HG02973 (cell line): Measurements from ENCODE around the gene KIF23.

ENCODE experiments used
- ATAC-seq: cut with Tn5 transposase; IDR thresholded peaks from one replicate; pipeline ENCODE4 v1.9.1; 2021; ENCODE audit warnings: moderate library complexity; ENCODE audit not compliant: unreplicated experiment

Gene KIF23

GRCh38 chr15:69486481-69487110 lies 72.4 kb downstream of the KIF23 start:
- ATAC-seq: no peak

DNA sequence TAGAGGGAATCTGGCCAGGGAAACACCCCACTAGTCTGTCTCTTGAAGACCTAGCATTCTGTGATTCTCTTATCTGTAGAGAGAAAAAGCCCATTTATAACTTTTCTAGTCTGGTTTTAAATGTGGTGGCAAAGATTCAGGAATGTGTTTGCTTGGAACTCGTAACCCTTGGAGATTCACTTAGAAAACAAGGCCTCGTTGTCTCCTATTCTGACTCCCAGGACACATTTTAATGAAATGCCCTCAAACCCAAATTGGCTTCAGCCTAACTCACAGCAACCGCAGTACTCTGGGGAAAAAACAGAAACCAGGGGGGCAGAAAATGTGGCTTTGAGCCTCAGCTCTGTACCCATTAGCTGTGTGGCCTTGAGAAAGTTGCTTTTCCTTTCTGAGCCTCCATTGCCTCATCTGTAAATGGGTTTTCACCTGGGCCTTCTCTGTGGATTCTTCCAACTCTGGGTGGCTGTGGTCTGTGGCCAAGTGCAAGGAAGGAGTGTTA lies 75.0 kb downstream of the KIF23 start:
- ATAC-seq: no peak

DNA sequence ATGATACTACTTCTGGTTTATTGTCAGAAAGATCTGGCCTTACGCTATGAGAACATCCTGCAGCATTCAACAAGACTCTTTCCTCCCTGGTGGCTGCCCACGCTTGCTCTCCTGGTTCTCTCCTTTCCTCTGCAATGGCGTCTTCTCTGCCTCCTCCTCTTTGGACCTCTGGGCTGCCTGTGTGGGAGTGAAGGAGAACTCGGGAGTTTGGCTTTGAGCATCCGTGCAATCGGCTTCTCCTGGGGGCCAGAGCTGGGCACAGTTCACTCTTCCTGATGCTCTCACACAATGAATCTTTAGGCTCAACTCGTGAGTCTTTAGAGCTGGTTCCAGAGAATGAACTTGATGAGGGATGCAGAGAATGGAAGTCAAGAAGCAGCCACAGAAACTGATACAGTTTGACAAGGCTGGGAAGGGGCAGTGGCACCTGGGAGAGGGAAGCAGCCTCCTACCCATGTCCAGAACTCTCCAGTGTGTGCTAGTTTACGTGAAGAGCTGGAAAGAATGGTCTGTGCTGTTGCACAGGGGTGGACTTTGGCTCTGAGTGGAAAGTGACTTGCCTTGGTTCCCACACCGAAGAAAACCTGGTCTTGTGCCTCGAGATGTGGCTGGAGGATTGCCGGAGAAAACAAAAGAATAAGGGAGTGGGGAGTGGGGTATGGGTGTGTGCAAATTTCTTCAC lies 76.3 kb downstream of the KIF23 start:
- ATAC-seq: no peak

DNA sequence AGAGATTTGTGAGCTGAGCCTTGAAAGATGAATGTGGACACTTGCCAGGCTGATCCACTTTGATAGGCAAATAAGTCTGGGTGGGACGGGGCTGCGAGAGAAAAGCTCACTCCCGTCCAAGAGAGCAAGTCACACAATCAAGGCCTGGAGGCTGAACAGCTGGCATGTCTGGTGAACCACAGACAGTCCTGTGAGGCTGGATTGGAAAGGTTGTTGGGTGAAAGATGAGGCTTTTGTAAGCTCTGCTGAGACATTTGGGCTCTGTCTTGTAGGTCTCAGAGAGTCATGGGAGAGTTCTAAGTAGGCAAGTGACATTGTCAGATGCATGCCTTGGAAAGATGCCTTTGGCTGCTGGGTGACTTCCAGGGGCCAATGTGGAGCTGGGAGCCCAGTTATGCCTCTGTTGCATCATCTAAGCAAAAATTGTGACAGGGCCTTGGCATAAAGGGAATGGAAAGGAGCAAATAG lies 76.9 kb downstream of the KIF23 start:
- ATAC-seq: no peak

DNA sequence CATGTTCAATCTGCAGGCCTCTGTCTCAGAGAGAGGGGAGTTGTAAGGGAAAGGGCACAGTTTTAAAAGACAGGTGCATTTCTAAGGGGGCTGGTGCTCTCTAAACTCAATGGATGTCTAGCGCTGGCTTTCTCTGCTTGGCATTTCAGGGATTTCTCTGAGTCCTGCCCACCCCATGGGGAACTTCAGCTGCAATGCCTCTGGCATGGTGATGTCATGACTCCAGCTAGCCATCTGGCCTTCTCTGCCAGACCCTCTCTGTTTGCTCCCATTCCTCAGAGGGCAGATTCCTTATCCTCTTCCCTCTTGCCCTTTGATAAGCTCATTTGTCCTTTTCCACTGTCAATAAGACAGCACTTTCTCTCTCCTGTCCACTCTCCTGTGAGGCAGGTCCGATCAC lies 79.3 kb downstream of the KIF23 start:
- ATAC-seq: no peak

DNA sequence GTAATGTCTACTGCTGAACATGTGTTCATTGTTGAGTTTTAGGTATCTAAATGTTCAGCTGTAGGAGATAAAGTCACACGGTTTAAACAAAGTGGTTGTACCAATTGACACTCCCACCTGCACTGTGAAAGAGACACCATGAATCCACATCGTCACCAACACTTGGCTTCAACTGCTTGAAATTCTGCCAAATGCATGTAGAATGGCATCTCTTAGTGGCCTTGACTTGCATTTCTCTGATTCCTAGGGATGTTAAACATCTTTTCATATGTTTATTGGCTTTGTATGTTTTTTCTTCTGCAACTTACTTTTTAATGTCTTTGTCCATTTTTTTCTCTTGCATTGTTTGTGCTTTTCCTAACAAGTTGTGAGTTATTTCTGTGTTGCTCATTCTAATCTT lies 81.9 kb downstream of the KIF23 start:
- ATAC-seq: no peak

DNA sequence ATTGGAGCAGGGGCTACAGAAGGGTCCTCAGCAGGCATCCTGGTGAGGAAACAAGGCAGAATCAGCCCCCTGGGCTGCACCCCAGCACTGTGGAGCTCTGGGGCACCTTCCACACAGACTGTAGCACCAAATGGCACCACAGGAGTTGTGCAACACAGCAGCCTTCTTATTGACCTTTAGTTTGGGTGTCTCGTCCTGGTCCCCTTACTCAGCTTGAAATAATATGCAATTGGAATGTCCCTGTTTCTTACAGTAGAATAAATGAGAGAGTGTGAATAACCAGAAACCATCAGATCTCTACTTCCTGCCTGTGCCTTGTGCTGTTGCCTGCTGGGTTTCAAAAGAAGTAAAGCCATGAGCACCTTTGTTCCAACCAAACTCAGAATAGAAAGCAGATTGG lies 82.9 kb downstream of the KIF23 start:
- ATAC-seq: no peak

GRCh38 chr15:69497667-69498066 lies 83.5 kb downstream of the KIF23 start:
- ATAC-seq: no peak
